B cell (primary cell): ENCODE data around the gene AP3D1.

ENCODE experiments used
- CTCF ChIP-seq: fragments of 200-600 bp; IDR thresholded peaks from one replicate; pipeline ENCODE4 v1.8.0; 2022; ENCODE audit warnings: antibody characterized with exemption, mild to moderate bottlenecking
- EZH2 ChIP-seq: IDR thresholded peaks from 2 replicates; pipeline ENCODE4 v1.6.1; 2012; ENCODE audit warnings: borderline replicate concordance, low read depth, mild to moderate bottlenecking, moderate library complexity, low read length; ENCODE audit not compliant: insufficient read depth, poor library complexity, severe bottlenecking

GRCh38 chr19:2168619-2169424 is 17.5 kb upstream of the AP3D1 start:
- no peak for TF ChIP-seq CTCF
- TF ChIP-seq EZH2 = no peak
